Activated T-helper 1 cell treated with anti-CD3 and anti-CD28 coated beads, Interleukin-12 subunit alpha, Interleukin-12 subunit beta, Interleukin-2, Interleukin-4 antibody, amounts not matched to agents 30 ng/mL and 10 ng/mL and 1 ng/mL, durations not matched to agents 14 hours and 24 hours and 36 hours (primary cell): Measurements from ENCODE around the gene ELK3. TPM values are rescaled to one million over a fixed set of nuclear protein-coding genes. Genes with fewer than 3 reads are reported as not detected.

Source experiments
- DNase-seq: peaks from one replicate; pipeline ENCODE4 v3.0.0; 2021; ENCODE audit warnings: low spot score
- H3K27ac Mint-ChIP-seq: one replicate; pipeline ENCODE4 v1.8.0; 2021; ENCODE audit warnings: mild to moderate bottlenecking, mixed read lengths
- H3K27me3 Mint-ChIP-seq: one replicate; pipeline ENCODE4 v1.8.0; 2022; ENCODE audit warnings: mild to moderate bottlenecking, moderate library complexity, mixed read lengths; ENCODE audit not compliant: insufficient read depth
- H3K36me3 Mint-ChIP-seq: one replicate; pipeline ENCODE4 v1.8.0; 2021; ENCODE audit warnings: low read depth, mixed read lengths
- H3K4me1 Mint-ChIP-seq: one replicate; pipeline ENCODE4 v1.8.0; 2021; ENCODE audit warnings: low read depth, mixed read lengths
- H3K4me3 Mint-ChIP-seq: one replicate; pipeline ENCODE4 v1.8.0; 2021; ENCODE audit warnings: mild to moderate bottlenecking, moderate library complexity, mixed read lengths
- H3K9me3 Mint-ChIP-seq: one replicate; pipeline ENCODE4 v1.8.0; 2021; ENCODE audit warnings: mixed read lengths
- intact Hi-C: fragments of 100-400 bp; cut with micrococcal nuclease; formaldehyde crosslinking; loops from one replicate; pipeline ENCODE4 v1.15.1; 2024
- total RNA-seq: library from RNA; stranded (reverse); gene quantifications from 2 replicates; pipeline ENCODE4 v1.2.3, GENCODE V29; 2022

The ELK3 gene
- total RNA-seq, 1 donor from 2014 or later = 40.8 TPM

- no peaks in the 10 kb centered on the region for H3K27me3 Mint-ChIP-seq
- no peak overlapping the region for H3K27ac Mint-ChIP-seq
- no peaks in the 10 kb centered on the region for H3K9me3 Mint-ChIP-seq
- intact Hi-C loops = no loop called here
- no peak overlapping the region for H3K4me3 Mint-ChIP-seq
- H3K4me1 Mint-ChIP-seq = peaks cover 15% of the 10 kb centered on the region
- peaks cover 25% of the 10 kb centered on the region for H3K36me3 Mint-ChIP-seq
- no peak for DNase-seq
These were observed 67.4 kb downstream of the ELK3 start for GRCh38 chr12:96261557-96261956.

- Mint-ChIP-seq H3K27me3 (no peaks in the 10 kb centered on the region), H3K27ac (peak overlapping the region; percentile 72), H3K4me1 (peaks cover 15% of the 10 kb centered on the region), H3K36me3 (peaks cover 37% of the 10 kb centered on the region), H3K9me3 (no peaks in the 10 kb centered on the region), H3K4me3 (no peak overlapping the region)
- no peak for DNase-seq
- intact Hi-C loops = no loop called here
These were observed 69.3 kb downstream of the ELK3 start for GRCh38 chr12:96263449-96263902.

- Mint-ChIP-seq H3K9me3 (no peaks in the 10 kb centered on the region), H3K4me1 (peaks cover 15% of the 10 kb centered on the region), H3K4me3 (no peak overlapping the region), H3K27me3 (no peaks in the 10 kb centered on the region), H3K36me3 (peaks cover 47% of the 10 kb centered on the region), H3K27ac (no peak overlapping the region)
- intact Hi-C loops = no loop called here
- DNase-seq = no peak
These were observed 71.2 kb downstream of the ELK3 start for GRCh38 chr12:96265400-96265799.

- intact Hi-C loops = no loop called here
- Mint-ChIP-seq H3K4me3 (no peak overlapping the region), H3K9me3 (no peaks in the 10 kb centered on the region), H3K27ac (no peak overlapping the region), H3K27me3 (no peaks in the 10 kb centered on the region), H3K36me3 (peaks cover 45% of the 10 kb centered on the region), H3K4me1 (peaks cover 12% of the 10 kb centered on the region)
- no peak for DNase-seq
These were observed 71.7 kb downstream of the ELK3 start for GRCh38 chr12:96265836-96266235.

GRCh38 chr12:96266238-96266637 is 72.1 kb downstream of the ELK3 start:
- DNase-seq = no peak
- Mint-ChIP-seq H3K27ac (no peak overlapping the region), H3K27me3 (no peaks in the 10 kb centered on the region), H3K9me3 (no peaks in the 10 kb centered on the region), H3K4me1 (peaks cover 8% of the 10 kb centered on the region), H3K4me3 (no peak overlapping the region), H3K36me3 (peaks cover 43% of the 10 kb centered on the region)
- intact Hi-C loops = no loop called here

GRCh38 chr12:96271469-96272199 is 77.5 kb downstream of the ELK3 start:
- Mint-ChIP-seq H3K27ac (peak overlapping the region; percentile 14), H3K4me3 (no peak overlapping the region), H3K36me3 (peaks cover 49% of the 10 kb centered on the region), H3K27me3 (no peaks in the 10 kb centered on the region), H3K9me3 (no peaks in the 10 kb centered on the region), H3K4me1 (peaks cover 19% of the 10 kb centered on the region)
- DNase-seq = no peak
- intact Hi-C loops = no loop called here

GRCh38 chr12:96274331-96274730 is 80.2 kb downstream of the ELK3 start:
- no peaks in the 10 kb centered on the region for H3K9me3 Mint-ChIP-seq
- no peaks in the 10 kb centered on the region for H3K27me3 Mint-ChIP-seq
- peaks cover 37% of the 10 kb centered on the region for H3K36me3 Mint-ChIP-seq
- peak overlapping the region; percentile 1 for H3K27ac Mint-ChIP-seq
- H3K4me1 Mint-ChIP-seq = peaks cover 19% of the 10 kb centered on the region
- no peak overlapping the region for H3K4me3 Mint-ChIP-seq
- DNase-seq = no peak
- intact Hi-C loops = no loop called here

- intact Hi-C loops = no loop called here
- no peak overlapping the region for H3K4me3 Mint-ChIP-seq
- peaks cover 46% of the 10 kb centered on the region for H3K36me3 Mint-ChIP-seq
- peak overlapping the region; percentile 20 for H3K27ac Mint-ChIP-seq
- no peaks in the 10 kb centered on the region for H3K9me3 Mint-ChIP-seq
- no peak for DNase-seq
- peaks cover 11% of the 10 kb centered on the region for H3K4me1 Mint-ChIP-seq
- no peaks in the 10 kb centered on the region for H3K27me3 Mint-ChIP-seq
These were observed 91.0 kb downstream of the ELK3 start for GRCh38 chr12:96285158-96285557.

GRCh38 chr12:96289067-96289466 is 94.9 kb downstream of the ELK3 start:
- no peak overlapping the region for H3K4me3 Mint-ChIP-seq

GRCh38 chr12:96293093-96293492 is 98.9 kb downstream of the ELK3 start:
- Mint-ChIP-seq H3K36me3 (peaks cover 31% of the 10 kb centered on the region), H3K4me3 (no peak overlapping the region), H3K27me3 (no peaks in the 10 kb centered on the region), H3K27ac (no peak overlapping the region), H3K9me3 (no peaks in the 10 kb centered on the region), H3K4me1 (peaks cover 5% of the 10 kb centered on the region)
- DNase-seq = no peak
- intact Hi-C loops = no loop called here

More at GRCh38 chr12:96289067-96289466, 94.9 kb downstream of the ELK3 start:
- H3K36me3 Mint-ChIP-seq = peaks cover 42% of the 10 kb centered on the region
- H3K4me1 Mint-ChIP-seq = peaks cover 11% of the 10 kb centered on the region
- H3K27me3 Mint-ChIP-seq = no peaks in the 10 kb centered on the region
- intact Hi-C loops = no loop called here
- DNase-seq = no peak
- H3K9me3 Mint-ChIP-seq = no peaks in the 10 kb centered on the region
- no peak overlapping the region for H3K27ac Mint-ChIP-seq

- intact Hi-C loops = loop anchor here (5.0 kb wide), 2 partner anchors 38 to 102 kb away; no protein-coding TSS in a partner anchor
- Mint-ChIP-seq H3K27ac (no peak overlapping the region), H3K9me3 (no peaks in the 10 kb centered on the region), H3K4me1 (no peaks in the 10 kb centered on the region), H3K36me3 (peaks cover 23% of the 10 kb centered on the region), H3K4me3 (no peak overlapping the region), H3K27me3 (no peaks in the 10 kb centered on the region)
- no peak for DNase-seq
These were observed 100.7 kb downstream of the ELK3 start for GRCh38 chr12:96294831-96295230.

- Mint-ChIP-seq H3K4me3 (no peak overlapping the region), H3K27me3 (no peaks in the 10 kb centered on the region), H3K27ac (no peak overlapping the region), H3K36me3 (peaks cover 24% of the 10 kb centered on the region), H3K9me3 (no peaks in the 10 kb centered on the region), H3K4me1 (peaks cover 2% of the 10 kb centered on the region)
- intact Hi-C loops = loop anchor here (5.0 kb wide), 2 partner anchors 38 to 102 kb away; no protein-coding TSS in a partner anchor
- no peak for DNase-seq
These were observed 101.5 kb downstream of the ELK3 start for GRCh38 chr12:96295532-96296160.

- H3K27ac Mint-ChIP-seq = no peak overlapping the region
- intact Hi-C loops = loop anchor here (5.0 kb wide), 2 partner anchors 40 to 100 kb away; no protein-coding TSS in a partner anchor
- H3K9me3 Mint-ChIP-seq = no peaks in the 10 kb centered on the region
- peaks cover 9% of the 10 kb centered on the region for H3K4me1 Mint-ChIP-seq
- peaks cover 25% of the 10 kb centered on the region for H3K36me3 Mint-ChIP-seq
- no peaks in the 10 kb centered on the region for H3K27me3 Mint-ChIP-seq
- no peak for DNase-seq
- H3K4me3 Mint-ChIP-seq = no peak overlapping the region
These were observed 103.3 kb downstream of the ELK3 start for GRCh38 chr12:96297504-96297903.
